HPDE6-E6E7 (cell line): ENCODE results near the gene VWA8.

Experiments used
- DNase-seq: peaks from one replicate; pipeline ENCODE4 v3.0.0; 2011; ENCODE audit warnings: missing footprints; ENCODE audit errors: extremely low spot score

Gene VWA8

GRCh38 chr13:41614671-41615527, 346.0 kb downstream of the VWA8 start:
- no peak for DNase-seq

DNA sequence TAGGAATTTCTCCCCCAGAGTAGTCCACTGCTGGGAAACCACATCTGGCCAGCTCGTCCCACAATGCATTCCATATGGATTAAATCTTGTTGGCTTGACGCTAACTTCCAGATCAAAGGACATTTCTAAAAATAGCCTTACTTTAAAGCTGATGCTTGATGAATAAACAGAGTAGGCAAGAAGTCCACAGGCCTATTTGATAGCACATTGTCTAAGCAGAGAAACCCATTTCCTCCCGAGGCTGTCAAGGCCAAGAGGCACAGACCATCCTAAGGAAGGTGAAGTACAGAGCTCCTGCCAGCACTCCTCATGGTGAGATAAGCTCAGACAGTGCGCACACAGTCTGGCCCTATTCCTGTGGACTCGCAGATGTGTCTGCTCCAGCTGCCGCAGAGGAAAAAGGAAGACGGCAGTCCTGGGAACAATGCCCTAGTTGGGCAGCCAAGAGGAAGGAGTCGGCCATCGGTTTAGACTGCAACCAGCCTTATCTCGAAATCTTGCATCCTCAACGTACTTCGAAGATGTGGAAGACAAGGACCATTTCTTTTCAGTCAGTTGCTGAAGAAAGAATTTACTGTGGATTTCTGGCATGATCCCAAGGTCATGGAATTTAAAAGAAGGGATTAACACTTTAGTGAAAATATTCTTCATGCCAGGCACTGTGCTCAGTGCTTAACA, 346.8 kb downstream of the VWA8 start:
- no peak for DNase-seq

DNA sequence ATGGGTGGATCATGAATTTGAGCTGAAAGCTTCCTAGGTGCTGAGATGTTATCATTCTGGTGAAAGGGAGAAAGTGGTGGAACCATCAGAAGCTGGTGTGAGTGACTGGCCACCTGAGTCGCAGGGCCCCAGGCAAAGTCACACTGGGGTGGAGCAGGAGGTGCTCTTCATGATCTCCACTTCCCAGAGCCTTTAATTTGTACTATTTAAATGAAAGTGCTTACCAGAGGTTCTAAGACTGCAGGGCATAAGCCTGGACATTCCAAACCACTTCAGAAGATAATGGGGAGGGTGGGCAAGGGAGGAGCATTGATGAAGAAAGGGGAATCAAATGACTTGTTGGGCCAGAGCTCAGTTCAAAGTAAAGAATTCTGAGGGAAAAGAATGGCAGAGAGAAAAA, 347.4 kb downstream of the VWA8 start:
- no peak for DNase-seq

DNA sequence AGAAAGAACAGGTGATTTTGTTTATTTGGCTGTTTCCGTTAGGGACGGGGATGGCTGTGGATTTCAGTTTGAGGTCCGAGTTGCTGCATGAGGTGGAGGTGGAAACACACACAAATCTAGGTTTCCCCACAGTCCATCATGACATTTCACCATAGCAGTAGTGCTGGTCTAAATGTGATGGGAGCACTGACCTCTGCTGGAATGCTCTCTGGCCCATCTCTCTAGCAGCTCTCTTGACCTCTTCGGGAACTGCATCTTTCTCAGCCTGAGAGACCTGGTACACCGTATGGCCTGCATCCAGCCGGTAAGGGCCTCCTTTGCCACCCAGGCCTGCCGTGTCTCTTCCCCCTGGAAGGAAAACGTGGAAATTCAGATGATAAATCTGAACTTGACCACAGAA, 349.5 kb downstream of the VWA8 start:
- no peak for DNase-seq

DNA sequence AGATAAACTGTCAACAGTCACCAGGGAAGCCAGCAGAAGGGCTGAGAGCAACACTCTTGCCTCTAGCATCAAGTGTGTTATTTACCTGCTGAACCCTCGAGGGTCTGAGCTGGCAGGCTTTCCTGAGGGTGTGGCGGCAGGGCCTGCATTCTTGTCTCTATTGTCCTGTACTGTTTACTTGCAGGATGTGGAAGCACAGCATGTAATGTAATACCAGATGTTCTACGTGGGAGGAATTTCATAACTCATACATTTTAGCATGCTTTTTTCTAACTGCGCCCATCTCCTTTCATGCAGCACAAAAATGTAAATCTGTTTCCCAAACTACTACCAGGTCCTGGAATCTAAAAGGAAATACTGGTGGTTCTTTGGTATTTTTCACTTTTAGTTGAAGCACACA, 350.5 kb downstream of the VWA8 start:
- DNase-seq, result peak; percentile 60

DNA sequence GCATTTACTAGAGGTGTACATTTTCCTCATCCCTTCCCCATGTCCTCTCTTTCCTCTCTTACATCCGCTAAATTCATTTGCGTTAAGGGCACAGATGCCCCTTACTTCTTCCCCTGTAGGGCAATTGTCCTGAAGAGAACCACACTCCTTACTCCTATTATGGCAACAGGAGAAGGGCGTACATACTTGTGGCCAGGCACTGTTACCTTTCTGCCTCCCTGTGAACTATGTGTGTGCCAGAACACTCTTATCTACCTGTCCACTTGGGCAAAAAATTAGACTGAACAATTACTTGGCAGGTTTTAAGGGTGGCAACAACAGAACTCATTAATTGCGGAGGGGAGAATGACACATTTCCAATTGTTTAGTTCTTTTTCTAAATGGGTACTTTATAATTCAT, 351.1 kb downstream of the VWA8 start:
- no peak for DNase-seq

- DNase-seq, result no peak
Observed at GRCh38 chr13:41608839-41609177, 352.1 kb downstream of the VWA8 start.

DNA sequence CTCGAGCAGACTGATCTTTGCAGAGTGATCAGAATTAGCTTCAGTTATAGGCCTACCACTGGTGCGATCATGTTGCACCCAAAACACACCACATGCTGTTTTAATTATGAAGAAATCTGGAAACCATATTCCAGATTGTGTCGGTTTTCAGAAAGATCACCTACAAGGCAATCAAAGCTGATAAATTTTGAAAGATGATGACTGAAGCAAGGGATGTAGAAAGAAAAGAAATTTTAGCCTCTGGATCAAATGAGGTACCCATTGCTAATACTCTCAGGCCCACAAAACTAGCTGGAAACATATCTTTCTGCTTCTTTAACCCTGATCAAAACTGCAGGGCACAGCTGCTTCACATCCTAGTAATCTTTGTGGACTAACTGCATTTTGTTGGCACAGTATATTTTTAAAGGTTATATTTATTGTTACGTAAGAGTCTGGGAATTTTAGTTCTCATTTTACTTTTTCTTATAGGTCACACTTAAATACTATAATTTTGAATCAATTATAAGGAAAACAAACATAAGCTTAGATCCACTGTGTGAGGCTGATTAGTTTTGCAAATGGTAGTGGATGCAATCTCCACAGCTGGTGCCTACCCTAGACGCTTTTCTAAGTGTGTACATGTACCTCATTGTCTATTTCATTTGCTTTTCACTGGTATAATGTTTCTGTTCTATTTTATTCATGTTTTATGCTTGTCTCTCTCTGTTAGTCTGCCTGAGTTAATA, 352.6 kb downstream of the VWA8 start:
- DNase-seq, result no peak

DNA sequence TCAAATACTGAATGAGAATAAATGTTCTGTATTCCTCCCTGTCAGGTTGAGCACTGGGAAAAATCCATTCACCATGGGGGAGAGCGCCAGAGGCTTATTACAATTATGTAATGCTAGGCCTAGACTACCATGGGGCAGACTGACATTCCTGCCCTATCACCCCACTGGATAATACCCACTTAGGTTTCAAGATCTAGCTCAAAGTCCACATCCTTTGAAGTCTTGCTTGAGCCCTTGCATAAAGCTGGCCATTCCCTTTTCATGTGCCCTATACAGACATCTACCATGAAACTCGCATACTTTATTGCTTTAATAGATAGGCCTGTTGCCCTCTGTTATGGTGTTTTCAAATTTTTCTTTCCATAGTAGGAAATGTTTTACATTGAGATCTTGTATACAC, 354.3 kb downstream of the VWA8 start:
- DNase-seq, result no peak

- no peak for DNase-seq
Observed at GRCh38 chr13:41605319-41606285, 355.3 kb downstream of the VWA8 start.

DNA sequence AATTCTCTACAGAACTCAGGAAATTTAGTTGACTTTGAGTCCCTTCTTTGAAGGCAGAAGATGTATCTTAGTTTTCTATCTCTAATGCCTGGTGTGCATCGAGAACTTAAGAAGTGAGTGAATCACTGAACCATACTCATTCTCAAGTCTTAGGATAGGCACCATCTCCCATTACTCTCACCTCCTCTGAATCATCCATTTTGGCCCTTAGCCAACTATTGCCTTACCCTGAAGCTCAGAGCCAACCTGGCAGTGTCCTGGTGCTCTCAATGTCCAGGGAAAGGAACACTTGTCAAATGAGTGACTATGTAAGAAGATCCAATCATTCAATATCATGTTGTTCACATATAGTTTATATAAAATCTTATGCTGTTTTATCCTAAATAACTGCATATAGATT, 357.0 kb downstream of the VWA8 start:
- peak; percentile 33 for DNase-seq

DNA sequence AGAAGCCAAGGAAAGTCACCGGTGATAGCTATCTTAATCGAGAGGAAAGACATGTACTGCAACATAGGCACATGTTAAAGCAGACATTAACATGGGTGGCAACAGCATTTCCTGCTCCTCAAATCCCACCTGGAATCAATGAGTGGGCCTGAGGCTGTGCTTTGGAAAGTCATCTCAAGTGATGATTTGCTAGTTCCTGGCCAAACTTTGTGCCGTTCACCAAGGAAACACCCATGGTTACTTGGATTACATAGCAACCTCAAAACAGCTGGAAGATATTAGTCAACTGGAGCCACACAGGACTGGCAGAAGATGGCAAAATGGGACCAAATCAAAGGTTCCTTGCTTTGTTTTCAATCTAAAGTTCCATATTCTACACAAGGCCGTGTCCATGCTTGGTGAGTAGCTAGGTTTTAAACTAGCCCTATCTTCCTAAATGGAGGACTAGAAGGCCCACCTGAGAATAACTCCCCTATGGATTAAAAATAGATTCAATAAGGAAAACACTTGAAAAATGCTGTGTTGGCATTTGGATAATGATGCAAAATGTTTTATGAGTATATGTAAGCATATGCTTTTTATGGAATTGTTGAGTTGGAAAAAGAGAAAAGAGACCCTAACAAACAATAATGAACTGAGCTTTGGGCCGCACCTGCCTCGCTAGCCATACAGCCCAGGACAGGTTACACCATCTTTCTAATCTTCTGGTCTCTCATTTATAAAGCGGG, 359.0 kb downstream of the VWA8 start:
- DNase-seq, result no peak

DNA sequence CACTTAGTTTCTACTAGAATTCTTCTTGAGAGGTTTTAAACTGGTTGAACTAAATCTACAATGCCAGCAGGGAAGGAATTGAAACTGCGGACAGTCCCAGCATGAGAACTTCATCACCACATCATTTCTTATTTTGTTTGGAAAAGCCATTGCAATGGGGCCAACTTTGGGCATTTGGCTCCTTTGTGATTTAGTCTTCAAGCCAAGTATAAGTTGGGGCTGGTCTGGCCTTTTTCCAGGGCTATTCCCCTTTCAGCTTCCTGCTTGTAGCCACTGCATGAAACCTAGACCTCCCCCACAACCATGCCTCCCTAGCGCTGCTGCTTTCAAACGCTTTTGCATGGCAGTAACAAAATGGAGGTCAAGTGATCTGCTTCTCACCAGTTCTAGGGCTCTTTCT, 361.3 kb downstream of the VWA8 start:
- no peak for DNase-seq

- DNase-seq, result no peak
Observed at GRCh38 chr13:41597348-41598041, 363.4 kb downstream of the VWA8 start.

GRCh38 chr13:41596190-41596589, 364.7 kb downstream of the VWA8 start:
- DNase-seq, result no peak

- DNase-seq, result no peak
Observed at GRCh38 chr13:41595298-41595697, 365.6 kb downstream of the VWA8 start.

DNA sequence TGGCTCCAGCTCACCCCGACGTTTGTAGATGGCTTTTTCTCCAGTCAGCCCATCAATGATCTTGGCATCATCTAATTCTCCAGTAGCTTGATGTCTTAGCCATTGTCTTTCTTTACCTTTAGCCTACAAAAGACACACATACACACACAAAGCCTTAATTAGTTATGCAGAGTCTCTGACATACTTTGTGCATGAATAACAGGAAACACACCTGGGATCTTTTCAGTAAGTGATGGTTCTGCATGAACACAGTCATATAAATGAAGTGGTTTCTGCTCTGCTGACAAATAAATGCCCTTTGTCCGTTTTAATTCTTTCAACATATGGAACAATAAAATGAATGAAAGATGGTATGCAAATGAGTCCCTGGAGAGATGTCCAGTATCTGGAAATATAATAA, 370.3 kb downstream of the VWA8 start:
- DNase-seq, result peak; percentile 12

- no peak for DNase-seq
Observed at GRCh38 chr13:41590122-41590521, 370.8 kb downstream of the VWA8 start.

DNA sequence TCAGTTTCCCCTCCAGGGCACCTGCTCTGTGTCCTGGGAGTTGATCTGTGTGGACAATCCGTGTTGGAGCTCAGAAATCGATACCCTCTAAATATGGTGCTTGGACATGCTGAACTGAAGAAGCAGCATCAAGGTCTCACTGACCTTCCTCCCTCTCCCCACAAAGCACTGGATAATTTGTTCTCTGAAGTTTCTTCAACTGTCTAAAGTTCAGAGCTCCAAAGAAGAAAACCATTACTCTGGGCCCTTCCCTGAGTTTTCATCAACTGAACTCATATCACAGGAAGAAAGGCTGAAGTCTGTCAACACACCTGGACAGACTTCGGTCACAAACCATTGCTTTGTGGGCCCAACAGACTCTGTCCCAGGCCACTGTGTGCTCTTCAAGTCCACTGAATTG, 371.5 kb downstream of the VWA8 start:
- DNase-seq, result no peak

DNA sequence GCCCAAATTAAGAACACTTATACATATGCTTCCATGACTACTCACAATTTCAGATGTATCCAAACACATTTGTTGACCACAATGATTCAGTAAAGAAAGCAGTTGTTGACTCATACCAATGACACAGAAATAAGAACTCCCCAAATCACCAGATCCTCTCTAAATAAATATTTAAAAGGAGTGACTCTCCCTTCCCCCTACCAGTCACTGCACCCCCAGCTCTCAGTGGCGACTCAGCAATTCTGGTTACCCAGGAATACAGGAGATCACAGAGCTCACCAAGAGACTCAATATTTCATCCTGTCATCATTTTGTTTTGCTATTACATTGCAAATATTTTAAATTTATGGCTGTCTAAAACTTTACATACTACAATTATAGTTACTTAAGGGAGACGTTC, 372.0 kb downstream of the VWA8 start:
- peak; percentile 32 for DNase-seq
